Fibroblast of pulmonary artery (primary cell): ENCODE data around the gene MNDA.
A peak's percentile ranks its signal among the peaks of the same experiment; 100 is the strongest.

Experiments used
- DNase-seq: peaks from one replicate; pipeline ENCODE4 v3.0.0-alpha.2; 2010; ENCODE audit warnings: low read depth
- H3K4me3 ChIP-seq: replicated peaks from 2 replicates; pipeline ENCODE4 v1.5.1; 2011; ENCODE audit warnings: low read depth, mild to moderate bottlenecking, control low read depth, low read length, moderate library complexity
- TF ChIP-seq, protein P1 (sequence below): IDR thresholded peaks from 2 replicates; pipeline ENCODE4 v1.5.1; 2011; ENCODE audit warnings: mild to moderate bottlenecking, control low read depth, low read length, inconsistent platforms; ENCODE audit errors: missing control alignments

The MNDA gene

DNA sequence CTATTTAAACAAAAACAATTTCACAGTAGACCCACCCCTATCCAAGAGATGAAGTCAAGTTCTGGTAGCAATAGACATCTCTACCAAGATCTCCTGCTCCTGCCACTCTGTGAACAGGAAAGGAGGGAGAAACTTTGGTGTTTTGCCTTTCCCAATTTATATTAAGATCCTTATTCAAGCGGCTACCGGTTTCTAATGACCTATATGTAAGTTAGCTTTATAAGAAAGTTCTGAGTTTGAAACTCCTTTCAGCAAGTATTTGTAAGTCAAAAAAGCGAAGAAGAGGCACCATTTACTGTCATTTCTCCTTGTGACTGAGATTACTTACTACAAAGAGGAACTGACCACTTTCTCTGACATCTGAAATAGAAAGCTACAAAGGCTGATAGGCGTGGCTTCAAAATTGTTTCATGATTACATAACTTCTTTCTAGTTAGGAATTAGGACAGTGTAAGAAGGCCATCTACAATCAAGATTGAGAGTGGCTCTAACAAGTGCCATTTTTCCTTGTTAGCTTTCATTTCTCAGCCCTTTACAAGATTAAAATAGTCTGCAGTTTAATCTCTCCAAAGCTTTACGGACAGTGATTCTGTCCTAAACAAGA lies at the start of gene MNDA:
TSS of gene MNDA (plus strand) at position 448 of the 604 bp plus-strand sequence. CDS start 10,803 bp downstream, outside the sequence.
- TF ChIP-seq, protein P1, sequence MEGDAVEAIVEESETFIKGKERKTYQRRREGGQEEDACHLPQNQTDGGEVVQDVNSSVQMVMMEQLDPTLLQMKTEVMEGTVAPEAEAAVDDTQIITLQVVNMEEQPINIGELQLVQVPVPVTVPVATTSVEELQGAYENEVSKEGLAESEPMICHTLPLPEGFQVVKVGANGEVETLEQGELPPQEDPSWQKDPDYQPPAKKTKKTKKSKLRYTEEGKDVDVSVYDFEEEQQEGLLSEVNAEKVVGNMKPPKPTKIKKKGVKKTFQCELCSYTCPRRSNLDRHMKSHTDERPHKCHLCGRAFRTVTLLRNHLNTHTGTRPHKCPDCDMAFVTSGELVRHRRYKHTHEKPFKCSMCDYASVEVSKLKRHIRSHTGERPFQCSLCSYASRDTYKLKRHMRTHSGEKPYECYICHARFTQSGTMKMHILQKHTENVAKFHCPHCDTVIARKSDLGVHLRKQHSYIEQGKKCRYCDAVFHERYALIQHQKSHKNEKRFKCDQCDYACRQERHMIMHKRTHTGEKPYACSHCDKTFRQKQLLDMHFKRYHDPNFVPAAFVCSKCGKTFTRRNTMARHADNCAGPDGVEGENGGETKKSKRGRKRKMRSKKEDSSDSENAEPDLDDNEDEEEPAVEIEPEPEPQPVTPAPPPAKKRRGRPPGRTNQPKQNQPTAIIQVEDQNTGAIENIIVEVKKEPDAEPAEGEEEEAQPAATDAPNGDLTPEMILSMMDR: no peak
- H3K4me3 ChIP-seq: no peak within 1 kb of the TSS
- DNase-seq: no peak

DNA sequence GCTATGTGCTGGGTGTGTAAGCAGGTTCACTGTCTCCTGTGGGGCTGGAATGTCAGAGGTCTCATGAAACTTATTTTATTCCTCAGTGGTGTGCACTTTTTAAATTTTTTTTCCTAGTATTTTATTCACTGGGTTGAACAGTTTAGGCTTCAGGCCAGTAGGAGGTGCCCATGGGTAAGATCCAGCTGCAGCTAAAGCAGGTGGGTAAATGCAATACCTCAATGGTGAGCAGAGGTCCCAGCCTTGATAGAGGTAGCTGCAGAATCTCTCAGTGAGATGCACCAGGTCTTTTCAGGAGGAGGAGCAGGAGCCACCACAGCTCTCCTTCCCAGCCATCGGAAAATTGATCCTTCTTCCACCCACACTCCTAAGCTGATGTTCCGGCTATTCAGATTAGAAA lies 37.5 kb upstream of the MNDA start:
- TF ChIP-seq, protein P1: peak; percentile 20
- no peak for DNase-seq
- no peak overlapping the region for H3K4me3 ChIP-seq

DNA sequence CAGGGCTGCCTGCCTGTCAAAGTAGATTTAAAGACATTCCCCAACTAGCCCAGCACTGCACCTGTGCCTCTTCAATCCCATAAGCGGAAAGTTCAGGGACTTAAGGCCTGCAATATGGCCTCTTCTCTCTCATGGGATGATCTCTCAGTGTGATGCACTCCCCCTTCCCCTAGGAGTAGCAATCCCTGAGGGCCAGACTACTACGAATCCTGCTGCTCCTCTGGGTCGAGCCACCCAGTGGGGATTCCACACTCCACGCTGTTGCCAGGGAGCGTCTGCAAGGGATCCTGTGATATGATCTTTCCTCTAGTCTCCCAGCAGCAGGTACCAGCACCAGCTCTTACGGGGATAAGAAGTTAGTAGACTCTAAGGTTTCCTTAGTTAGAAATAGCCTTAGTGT lies 36.9 kb upstream of the MNDA start:
- TF ChIP-seq, protein P1: no peak
- no peak overlapping the region for H3K4me3 ChIP-seq
- no peak for DNase-seq

DNA sequence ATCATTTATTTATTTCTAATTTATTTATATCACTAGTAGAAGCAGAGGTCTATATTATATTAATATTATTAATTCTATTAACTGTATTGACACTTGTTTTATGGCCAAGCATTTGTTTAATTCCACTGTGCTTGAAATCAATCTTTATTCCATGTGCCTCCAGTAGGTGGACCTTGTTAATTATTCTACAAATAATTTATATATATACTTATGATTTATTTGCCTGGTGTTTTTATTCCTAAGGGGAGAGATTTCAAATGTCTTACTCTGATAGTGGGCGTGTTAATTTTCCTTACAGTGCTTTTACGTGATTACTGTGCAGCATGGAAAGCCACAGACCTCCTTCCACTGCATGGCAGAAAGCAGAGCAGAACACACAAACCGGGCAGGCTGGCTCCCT lies 32.6 kb upstream of the MNDA start:
- H3K4me3 ChIP-seq: no peak overlapping the region
- TF ChIP-seq, protein P1: peak; percentile 9
- no peak for DNase-seq

DNA sequence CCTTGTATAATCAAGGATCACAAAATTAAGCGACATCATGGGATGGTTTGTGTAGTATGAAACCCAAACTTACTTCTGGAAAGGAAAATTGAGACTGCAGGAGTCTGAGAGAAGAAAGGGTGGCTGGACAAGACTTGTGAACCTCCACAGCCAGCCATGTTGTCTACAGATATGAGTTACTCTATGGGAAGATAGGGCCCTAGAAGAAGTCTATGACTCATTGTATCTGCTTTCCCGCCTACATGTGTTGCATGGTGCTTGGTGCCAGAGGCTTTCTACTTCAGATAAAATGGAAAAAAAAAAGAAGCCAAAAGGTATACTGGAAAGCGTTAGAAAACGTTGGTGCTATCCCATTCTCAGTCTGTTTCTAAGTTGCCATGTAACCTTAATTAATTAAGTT lies 31.5 kb upstream of the MNDA start:
- H3K4me3 ChIP-seq: no peak overlapping the region
- TF ChIP-seq, protein P1: no peak
- no peak for DNase-seq

DNA sequence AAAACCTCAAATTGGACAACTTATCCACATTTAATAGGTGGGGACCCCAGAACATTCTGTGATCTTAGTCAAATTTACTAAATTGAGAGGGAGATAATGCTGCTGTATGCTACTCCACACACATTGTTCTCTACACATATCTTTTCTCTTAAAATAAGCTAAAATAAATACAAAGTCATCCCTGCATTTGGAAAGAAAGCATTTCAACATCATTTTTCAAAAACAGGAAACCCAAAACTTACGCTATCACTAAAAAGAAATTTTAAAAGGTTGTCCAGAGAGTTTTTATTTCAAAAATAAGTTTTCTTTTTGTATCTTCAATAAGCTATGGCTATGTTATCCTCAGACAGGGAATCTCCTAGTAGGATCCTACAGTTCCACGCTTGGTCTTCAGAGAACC lies 30.6 kb upstream of the MNDA start:
- H3K4me3 ChIP-seq: no peak overlapping the region
- no peak for DNase-seq
- TF ChIP-seq, protein P1: no peak

DNA sequence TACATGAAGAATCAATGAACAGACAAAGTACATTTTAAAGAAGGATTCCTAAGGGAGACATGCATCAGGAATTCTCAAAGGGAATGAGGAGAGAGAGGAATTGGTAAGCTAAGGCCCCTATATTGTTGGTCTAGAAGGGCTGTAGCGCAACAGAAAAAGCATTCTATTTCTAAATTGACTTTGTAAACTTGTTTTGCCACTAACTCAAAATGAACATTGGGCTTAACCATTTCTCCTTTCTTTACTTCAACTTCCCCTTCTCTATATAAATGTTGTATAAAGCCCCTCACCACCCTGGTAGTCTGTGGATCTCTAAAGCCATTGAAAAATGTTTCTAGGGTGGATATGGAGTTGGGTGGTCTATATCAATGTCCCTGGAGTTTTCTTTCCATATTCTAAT lies 29.8 kb upstream of the MNDA start:
- no peak overlapping the region for H3K4me3 ChIP-seq
- no peak for DNase-seq
- TF ChIP-seq, protein P1: no peak
